ENCODE measurements around the gene ICE2. TPM values are rescaled to one million over a fixed set of nuclear protein-coding genes. Genes with fewer than 3 reads are reported as not detected.
A peak's percentile ranks its signal among the peaks of the same experiment; 100 is the strongest.

ICE2 gene
- total RNA-seq, 1 donor from 2014 or later: 39.5 TPM

DNA sequence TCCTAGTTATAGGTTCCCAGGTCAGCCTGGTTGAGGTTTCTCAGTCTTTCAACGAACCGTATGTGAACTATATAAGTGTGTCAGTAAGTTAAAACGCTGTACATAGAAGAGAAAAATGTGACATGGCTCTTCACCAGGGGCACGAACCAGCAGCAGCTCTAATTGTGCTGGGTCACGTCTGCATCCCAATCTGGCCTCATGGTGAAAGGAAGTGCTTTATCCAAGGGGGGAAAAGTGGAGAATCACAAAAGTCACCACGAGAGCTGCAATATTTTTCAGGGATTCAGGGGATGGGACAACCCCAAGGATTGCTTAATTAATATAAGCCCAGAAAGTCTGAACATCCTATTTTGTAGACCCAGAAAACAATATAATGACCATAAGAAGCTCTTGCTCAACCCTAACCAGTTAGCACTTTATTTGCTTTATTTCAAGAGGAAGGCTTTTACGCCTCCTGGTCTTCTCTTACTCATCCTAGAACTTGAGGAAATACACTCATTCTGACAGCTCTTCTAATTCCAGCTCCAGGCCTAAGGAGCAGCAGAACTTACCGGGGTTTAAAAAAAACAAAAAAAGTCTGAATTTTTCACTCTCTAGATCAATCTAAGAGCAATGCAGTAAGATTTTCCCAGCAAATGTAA is 97.7 kb downstream of the ICE2 start:
- intact Hi-C loops (cut with DNase I): no loop called here
- no peaks in the 10 kb centered on the region for H3K27me3 ChIP-seq (ENCODE audit: low read depth)

DNA sequence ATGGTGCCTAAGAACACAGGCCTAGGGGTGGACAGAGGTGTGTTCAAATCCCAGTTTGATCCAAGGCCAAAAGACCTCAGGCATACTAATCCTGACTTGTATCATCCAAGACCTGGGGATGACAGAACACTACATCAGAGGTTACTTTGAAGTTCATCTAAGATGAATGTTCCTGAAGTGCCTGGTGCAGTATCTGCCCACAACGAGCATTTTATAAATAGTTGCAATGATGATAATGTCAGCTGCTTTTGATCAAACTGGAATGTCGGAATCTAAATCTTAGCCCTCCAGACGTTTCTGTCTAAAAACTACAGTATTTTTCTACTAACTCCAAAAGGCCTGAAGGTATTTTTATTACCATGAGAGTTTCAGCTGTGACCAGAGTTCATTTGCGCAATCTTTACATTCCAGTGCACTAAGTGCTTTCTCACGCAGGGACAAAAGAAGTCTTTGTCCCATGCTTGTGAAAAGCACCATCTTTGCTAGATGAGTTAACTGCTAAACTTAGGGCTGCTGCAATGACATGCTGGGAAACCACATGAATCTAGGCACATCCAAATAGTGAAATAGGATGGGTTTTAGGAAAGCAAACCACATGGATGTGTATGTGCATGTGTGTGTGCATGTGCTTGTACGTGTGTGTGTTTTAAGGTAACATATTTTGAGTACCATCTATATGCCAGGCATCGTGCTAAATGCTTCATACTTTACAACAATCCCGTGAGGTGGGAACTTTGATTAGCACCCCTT is 99.2 kb downstream of the ICE2 start:
- peak; percentile 37 to 61 for ATAC-seq
- intact Hi-C loops (cut with DNase I): no loop called here
- H3K4me1 ChIP-seq: peaks cover 36% of the 10 kb centered on the region
- H3K4me3 ChIP-seq: no peak overlapping the region
- no peak for TF ChIP-seq CTCF (IDR thresholded peaks at IDR 0.05)
- DNase-seq: no peak
- H3K9me3 ChIP-seq: no peaks in the 10 kb centered on the region
- H3K36me3 ChIP-seq: peaks cover 97% of the 10 kb centered on the region
- peak overlapping the region; percentile 42 for H3K27ac ChIP-seq
- H3K27me3 ChIP-seq (ENCODE audit: low read depth): no peaks in the 10 kb centered on the region

More for the DNA sequence above, 97.7 kb downstream of the ICE2 start:
- TF ChIP-seq CTCF (IDR thresholded peaks at IDR 0.05): no peak
- DNase-seq (no peak), ATAC-seq (no peak)
- Histone ChIP-seq H3K27ac (no peak overlapping the region), H3K36me3 (peaks cover 92% of the 10 kb centered on the region), H3K4me3 (no peak overlapping the region), H3K9me3 (no peaks in the 10 kb centered on the region), H3K4me1 (peaks cover 38% of the 10 kb centered on the region)

GRCh38 chr15:60379185-60379524 is 99.8 kb downstream of the ICE2 start:
- Histone ChIP-seq H3K36me3 (peaks cover 95% of the 10 kb centered on the region), H3K4me3 (no peak overlapping the region), H3K27me3 (ENCODE audit: low read depth) (no peaks in the 10 kb centered on the region), H3K9me3 (no peaks in the 10 kb centered on the region), H3K4me1 (peaks cover 38% of the 10 kb centered on the region), H3K27ac (peak overlapping the region; percentile 42)
- intact Hi-C loops (cut with DNase I): no loop called here
- TF ChIP-seq CTCF (IDR thresholded peaks at IDR 0.05): no peak
- ATAC-seq (no peak), DNase-seq (no peak)

DNA sequence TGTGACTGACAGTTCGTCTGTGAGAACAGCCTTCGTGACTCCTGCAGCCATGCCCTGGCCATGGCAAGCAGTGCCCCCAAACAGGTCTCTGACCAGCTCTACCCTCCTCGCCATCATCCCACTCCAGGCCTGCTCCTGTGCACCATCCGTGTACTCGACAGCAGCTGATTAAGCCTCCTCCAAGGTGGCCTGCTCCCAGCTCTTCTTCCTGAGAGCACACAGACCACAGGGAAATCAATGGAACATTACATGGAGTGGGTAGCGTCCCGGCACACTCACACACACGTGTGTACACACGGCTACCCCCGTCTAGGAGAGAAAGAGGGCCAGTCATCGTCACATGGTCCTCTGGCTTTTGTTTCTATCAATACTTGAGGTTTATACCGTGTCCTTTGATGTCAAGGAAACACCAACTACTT is 102.3 kb downstream of the ICE2 start:
- peak in 1 of 2 donors; percentile 29 for ATAC-seq
- no peak for DNase-seq
- peaks cover 95% of the 10 kb centered on the region for H3K36me3 ChIP-seq
- no peaks in the 10 kb centered on the region for H3K9me3 ChIP-seq
- H3K27ac ChIP-seq: no peak overlapping the region
- no peak overlapping the region for H3K4me3 ChIP-seq
- TF ChIP-seq CTCF (IDR thresholded peaks at IDR 0.05): no peak
- H3K27me3 ChIP-seq (ENCODE audit: low read depth): no peaks in the 10 kb centered on the region
- intact Hi-C loops (cut with DNase I): no loop called here
- H3K4me1 ChIP-seq: peaks cover 58% of the 10 kb centered on the region

DNA sequence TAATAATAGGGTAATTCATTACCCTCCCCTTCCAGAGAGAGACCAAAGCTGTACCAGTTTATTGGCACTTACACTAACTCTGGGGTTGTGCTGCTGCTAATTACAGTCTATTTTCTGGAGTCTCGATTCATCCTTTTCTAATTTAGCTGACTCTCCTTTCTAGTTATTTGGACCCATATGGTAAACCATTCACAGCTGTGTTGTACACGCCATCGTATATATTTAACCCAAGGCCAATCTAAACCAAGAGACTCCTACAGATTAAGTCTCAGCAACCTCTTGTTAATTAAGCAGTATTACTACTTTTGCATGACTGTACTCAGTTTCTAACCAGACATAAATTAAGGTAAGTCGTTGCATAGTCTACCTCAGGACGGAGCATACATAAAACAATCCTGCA is 103.6 kb downstream of the ICE2 start:
- Histone ChIP-seq H3K27me3 (ENCODE audit: low read depth) (no peaks in the 10 kb centered on the region), H3K4me1 (peaks cover 69% of the 10 kb centered on the region), H3K9me3 (no peaks in the 10 kb centered on the region), H3K27ac (peak overlapping the region; percentile 44), H3K36me3 (peaks cover 91% of the 10 kb centered on the region), H3K4me3 (no peak overlapping the region)
- no peak for TF ChIP-seq CTCF (IDR thresholded peaks at IDR 0.05)
- intact Hi-C loops (cut with DNase I): no loop called here
- ATAC-seq (no peak), DNase-seq (no peak)
